Measurements from ENCODE around the gene IRX4. TPM values are rescaled to one million over a fixed set of nuclear protein-coding genes. Genes with fewer than 3 reads are reported as not detected.

Gene IRX4
- total and polyA plus RNA-seq, 9 of the 15 experiments (the other 6 are each of a cell fraction or from before 2014, with no cell fraction given), result not detected

- FAIRE-seq, result no peak
- H3K4me3 ChIP-seq, result no peak overlapping the region
- intact Hi-C loops (cut with micrococcal nuclease) (no loop called here), in situ Hi-C loops (cut with MboI) (no loop called here)
- H3K9ac ChIP-seq (ENCODE audit: insufficient read depth in 1 of 2, low read depth in 2 of 2, low read length in 2 of 2), result no peak overlapping the region
- H2AFZ ChIP-seq (ENCODE audit: low read depth, low read length), result no peak overlapping the region
- no peak overlapping the region for H3K4me2 ChIP-seq (ENCODE audit: insufficient read depth, low read length)
- H3K27me3 ChIP-seq (ENCODE audit: control insufficient read depth in 2 of 2, insufficient read depth in 2 of 2, low read length in 2 of 2), result peaks cover 33 to 69% of the 10 kb centered on the region in 2 experiments
- CTCF ChIA-PET (ENCODE audit: low intra/inter-chr PET ratio), result no interaction called here
- no peaks in the 10 kb centered on the region for H3K9me1 ChIP-seq (ENCODE audit: control insufficient read depth, insufficient read depth, low read length)
- no peaks in the 10 kb centered on the region for H3K79me2 ChIP-seq (ENCODE audit: control insufficient read depth, insufficient read depth, low read length)
- no peak for DNase-seq (ENCODE audit: extremely low read depth in 1 of 4, low spot score in 3 of 4)
- TF ChIP-seq SUPT5H (IDR thresholded peaks at IDR 0.05) (no peak), CHD4 (IDR thresholded peaks at IDR 0.05; ENCODE audit: insufficient read depth, insufficient replicate concordance, low read depth, low read length, poor library complexity, severe bottlenecking) (no peak), PRPF4 (IDR thresholded peaks at IDR 0.05; ENCODE audit: insufficient read depth, low read depth, low read length, poor library complexity, severe bottlenecking) (no peak), ZNF589 (CRISPR knock-in tag; IDR thresholded peaks at IDR 0.05; ENCODE audit: low read depth) (no peak), HNRNPH1 (optimal IDR thresholded peaks at IDR 0.05; ENCODE audit: low read depth, low read length) (no peak), BRCA1 (IDR thresholded peaks at IDR 0.05) (no peak), BRCA1 (CRISPR knock-in tag; IDR thresholded peaks at IDR 0.05) (no peak)
- TF ChIP-seq, protein P1, sequence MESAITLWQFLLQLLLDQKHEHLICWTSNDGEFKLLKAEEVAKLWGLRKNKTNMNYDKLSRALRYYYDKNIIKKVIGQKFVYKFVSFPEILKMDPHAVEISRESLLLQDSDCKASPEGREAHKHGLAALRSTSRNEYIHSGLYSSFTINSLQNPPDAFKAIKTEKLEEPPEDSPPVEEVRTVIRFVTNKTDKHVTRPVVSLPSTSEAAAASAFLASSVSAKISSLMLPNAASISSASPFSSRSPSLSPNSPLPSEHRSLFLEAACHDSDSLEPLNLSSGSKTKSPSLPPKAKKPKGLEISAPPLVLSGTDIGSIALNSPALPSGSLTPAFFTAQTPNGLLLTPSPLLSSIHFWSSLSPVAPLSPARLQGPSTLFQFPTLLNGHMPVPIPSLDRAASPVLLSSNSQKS (CRISPR knock-in tag; IDR thresholded peaks at IDR 0.05), result no peak
- TF ChIP-seq, protein P2, sequence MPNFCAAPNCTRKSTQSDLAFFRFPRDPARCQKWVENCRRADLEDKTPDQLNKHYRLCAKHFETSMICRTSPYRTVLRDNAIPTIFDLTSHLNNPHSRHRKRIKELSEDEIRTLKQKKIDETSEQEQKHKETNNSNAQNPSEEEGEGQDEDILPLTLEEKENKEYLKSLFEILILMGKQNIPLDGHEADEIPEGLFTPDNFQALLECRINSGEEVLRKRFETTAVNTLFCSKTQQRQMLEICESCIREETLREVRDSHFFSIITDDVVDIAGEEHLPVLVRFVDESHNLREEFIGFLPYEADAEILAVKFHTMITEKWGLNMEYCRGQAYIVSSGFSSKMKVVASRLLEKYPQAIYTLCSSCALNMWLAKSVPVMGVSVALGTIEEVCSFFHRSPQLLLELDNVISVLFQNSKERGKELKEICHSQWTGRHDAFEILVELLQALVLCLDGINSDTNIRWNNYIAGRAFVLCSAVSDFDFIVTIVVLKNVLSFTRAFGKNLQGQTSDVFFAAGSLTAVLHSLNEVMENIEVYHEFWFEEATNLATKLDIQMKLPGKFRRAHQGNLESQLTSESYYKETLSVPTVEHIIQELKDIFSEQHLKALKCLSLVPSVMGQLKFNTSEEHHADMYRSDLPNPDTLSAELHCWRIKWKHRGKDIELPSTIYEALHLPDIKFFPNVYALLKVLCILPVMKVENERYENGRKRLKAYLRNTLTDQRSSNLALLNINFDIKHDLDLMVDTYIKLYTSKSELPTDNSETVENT (CRISPR knock-in tag; IDR thresholded peaks at IDR 0.05), result no peak
- WGBS (ENCODE audit: insufficient coverage, low coverage, missing lambda C conversion rate), result 3% methylated on average over 3 of the region's 4 CpGs
- H3K27ac ChIP-seq (ENCODE audit: extremely low read depth, low read depth, low read length), result no peak overlapping the region
- no TSS peak for BruUV-seq (replicated peaks)
- no peaks in the 10 kb centered on the region for H3K9me3 ChIP-seq (replicated peaks; ENCODE audit: control insufficient read depth, insufficient read depth, low read depth, low read length)
- POLR2A ChIA-PET, result no interaction called here
- H3K36me3 ChIP-seq (ENCODE audit: control insufficient read depth, insufficient read depth, low read length), result no peaks in the 10 kb centered on the region
- H4K20me1 ChIP-seq (replicated peaks; ENCODE audit: control insufficient read depth, insufficient read depth, low read length), result peaks cover 10% of the 10 kb centered on the region; the same call in 1 of the 2 replicates
- peaks cover 0 to 4% of the 10 kb centered on the region in 2 experiments; a peak in 2 of 5 replicates for H3K4me1 ChIP-seq (replicated peaks in 1 of 2; ENCODE audit: control insufficient read depth in 2 of 2, insufficient read depth in 2 of 2, low read length in 2 of 2)
- ATAC-seq, result no peak
These were observed 7.6 kb upstream of the IRX4 start for GRCh38 chr5:1890296-1890695.

Measured in K562 (cell line).